ENCODE results near the gene ADAMTS13.
"Not testable (repeated sequence)": the region's sequence is repeated elsewhere in the genome, so short reads cannot be mapped to it uniquely, and the experiment has no call there.

The ADAMTS13 gene

DNA sequence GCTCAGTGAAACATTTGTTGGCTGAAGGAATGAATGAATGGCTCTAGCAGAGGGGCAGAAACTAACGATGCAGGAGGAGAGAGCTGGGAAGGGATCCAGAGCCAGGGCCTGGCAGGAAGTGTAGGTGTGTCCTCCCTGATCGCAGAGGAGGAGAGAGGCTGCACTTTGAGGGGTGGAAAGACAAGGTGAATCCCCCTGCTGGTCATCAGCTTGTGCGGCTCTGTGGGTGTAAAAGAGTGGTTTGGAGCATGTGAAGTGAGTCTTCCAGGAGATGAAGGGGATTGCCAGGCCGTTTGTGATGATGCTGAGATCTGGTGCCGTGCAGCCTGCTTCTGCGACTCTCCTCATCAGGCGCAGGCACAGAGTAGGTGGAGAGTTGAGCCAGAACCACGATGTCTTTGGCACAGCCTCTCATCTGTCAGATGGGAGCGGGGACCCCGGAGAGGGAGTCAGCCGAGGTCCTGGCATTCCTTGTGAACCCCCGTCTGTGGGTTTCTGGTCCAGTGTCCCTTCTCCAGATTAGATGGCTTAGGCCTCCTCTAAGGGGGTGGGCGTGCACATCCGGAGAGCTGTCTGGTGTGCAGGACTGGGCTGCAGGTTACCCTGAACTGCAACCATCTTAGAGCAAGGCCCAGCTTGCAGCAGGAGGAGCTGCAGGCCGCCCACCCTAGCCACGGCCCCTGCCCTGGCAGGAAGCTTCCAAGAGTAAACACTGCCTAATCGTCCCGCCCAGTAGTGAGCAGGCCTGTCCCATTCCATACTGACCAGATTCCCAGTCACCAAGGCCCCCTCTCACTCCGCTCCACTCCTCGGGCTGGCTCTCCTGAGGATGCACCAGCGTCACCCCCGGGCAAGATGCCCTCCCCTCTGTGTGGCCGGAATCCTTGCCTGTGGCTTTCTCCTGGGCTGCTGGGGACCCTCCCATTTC lies at the start of gene ADAMTS13:
Gene ADAMTS13, plus strand, starts transcription at position 753 of the 928 bp plus-strand sequence. Its CDS starts 77 bp downstream, at position 830.
- peak; percentile 27 to 29 for DNase-seq

DNA sequence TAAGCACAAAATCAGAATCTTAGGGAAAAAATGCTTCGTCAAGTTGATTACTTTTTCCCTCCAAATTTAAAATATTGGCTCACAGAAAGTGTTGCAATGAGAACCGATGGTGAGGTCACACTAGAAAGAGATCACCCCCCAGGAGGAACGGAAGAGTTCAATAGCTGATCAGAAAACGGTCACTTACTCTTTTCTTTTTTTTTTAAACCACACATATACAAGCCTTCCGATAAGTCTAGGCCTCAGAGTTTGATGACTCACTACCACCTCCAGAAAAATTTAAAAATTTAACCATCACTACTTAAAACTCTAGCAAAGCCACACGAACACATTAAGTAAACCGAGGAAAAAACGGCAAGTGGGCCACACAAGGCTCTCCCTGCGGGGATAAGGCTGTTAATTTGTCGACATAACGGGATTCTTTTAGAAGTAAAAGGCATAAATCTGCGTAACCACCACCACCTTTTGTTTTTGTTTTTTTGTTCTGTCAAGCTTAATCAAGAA lies 47.5 kb upstream of the ADAMTS13 start:
- DNase-seq, result no peak

DNA sequence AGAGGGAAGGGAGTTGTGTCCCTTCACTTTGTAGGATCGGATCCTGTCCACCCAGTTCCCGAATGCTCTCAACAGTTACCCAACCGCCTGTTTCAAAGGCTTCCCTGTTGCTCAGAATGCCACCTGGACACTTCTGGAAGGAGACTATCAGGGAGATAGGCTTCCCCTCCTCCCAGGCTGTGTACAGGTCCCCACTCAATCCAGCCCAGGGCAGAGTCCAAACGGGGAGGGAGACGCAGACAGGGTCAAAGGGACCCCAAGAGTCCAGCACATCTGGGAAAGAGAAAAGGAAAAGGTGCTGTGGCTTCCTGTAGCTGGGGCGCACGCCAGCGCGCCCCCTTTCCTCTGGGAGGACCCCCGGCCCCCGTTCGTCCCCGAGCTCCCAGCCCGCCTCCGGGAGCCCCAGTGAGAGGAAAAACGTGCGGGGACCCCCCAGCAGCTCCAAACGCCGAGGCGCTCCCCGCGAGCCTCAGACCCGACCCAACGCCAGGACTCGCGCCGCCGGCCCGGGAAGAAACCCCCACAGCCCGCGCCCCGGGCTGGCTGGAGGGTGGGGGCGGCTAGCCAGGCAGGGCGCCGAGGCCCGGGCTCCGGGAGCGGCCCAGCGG lies 46.9 kb upstream of the ADAMTS13 start:
- no peak for DNase-seq

DNA sequence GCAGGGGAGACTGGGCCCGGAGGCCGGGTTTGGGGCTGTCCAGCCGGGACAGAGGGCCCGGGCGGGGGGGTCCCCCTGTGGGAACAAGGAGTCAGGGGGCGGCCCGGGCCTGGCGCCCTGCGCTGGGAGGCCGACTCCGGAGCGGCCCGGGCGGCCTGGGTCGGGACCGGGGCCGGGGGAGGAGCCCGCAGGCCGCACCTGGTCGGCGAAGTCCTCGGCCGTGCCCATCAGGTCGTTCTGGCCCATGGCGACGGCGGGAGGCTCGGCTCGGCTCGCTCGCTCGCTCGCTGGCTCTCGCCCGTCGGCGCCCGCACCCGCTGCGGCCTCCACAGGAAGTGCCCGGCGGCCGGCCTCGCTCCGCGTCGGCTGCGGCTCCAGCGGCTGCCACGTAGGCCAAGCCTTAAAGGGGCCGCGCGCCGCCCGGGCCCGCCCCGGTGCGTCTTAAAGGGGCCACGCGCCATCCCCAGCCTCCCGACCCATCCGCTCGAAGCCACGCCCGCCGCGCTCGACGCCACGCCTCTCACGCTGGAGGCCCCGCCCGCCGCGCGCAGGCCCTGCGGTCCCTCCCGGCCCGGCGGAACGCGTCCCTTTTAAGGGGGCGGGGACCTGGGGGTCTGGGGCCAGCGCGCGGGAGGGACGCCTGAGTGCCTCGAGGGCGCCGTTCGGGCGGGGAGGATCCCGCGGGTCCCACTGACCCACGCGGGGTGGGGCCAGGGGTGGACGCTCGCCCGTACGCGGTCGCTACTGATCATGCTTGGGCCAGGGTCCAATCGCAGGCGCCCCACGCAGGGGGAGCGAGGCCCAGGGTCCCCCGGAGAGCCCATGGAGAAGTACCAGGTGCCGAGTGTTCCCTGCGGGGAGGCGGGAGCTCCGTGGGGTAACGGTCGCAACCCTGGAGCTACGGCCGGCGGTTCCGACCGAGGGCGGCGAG lies 46.2 kb upstream of the ADAMTS13 start, which contains the start of the genes STKLD1 and SURF4:
Gene STKLD1, plus strand, starts transcription at position 643 of the 931 bp plus-strand sequence. Its CDS starts 108 bp downstream, at position 751.
Gene SURF4, minus strand, starts transcription at position 337 of the 931 bp plus-strand sequence. Its CDS starts 91 bp downstream, at position 246.
- peak; percentile 95 to 98 for DNase-seq

DNA sequence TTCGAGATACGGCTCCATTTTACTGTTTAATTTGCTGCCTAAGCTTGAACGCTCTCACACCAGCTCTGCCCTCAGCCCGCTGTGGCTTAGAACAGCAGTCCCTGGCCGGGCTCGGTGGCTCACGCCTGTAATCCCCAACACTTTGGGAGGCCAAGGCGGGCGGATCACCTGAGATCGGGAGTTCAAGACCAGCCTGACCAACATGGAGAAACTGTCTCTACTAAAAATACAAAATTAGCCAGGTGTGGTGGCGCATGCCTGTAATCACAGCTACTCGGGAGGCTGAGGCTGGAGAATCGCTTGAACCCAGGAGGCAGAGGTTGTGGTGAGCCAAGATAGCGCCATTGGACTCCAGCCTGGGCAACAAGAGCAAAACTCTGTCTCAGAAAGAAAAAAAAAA lies 44.9 kb upstream of the ADAMTS13 start:
- not testable (repeated sequence) for DNase-seq

DNA sequence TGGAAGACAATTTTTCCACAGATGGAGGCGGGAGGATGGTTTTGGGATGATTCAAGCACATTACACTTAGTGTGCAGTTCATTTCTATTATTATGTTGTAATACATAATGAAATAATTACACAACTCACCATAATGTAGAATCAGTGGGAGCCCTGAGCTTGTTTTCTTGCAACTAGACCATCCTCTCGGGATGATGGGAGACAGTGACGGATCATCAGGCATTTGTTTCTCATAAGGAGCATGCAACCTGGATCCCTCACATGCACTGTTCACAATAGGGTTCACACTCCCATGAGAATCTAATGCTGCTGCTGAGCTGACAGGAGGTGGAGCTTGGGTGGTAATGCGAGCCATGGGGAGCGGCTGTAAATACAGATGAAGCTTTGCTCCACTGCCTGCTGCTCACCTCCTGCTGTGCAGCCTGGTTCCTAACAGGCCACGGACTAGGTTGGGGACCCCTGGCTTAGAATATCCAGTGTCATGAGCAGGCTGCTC lies 44.4 kb upstream of the ADAMTS13 start:
- DNase-seq, result no peak

DNA sequence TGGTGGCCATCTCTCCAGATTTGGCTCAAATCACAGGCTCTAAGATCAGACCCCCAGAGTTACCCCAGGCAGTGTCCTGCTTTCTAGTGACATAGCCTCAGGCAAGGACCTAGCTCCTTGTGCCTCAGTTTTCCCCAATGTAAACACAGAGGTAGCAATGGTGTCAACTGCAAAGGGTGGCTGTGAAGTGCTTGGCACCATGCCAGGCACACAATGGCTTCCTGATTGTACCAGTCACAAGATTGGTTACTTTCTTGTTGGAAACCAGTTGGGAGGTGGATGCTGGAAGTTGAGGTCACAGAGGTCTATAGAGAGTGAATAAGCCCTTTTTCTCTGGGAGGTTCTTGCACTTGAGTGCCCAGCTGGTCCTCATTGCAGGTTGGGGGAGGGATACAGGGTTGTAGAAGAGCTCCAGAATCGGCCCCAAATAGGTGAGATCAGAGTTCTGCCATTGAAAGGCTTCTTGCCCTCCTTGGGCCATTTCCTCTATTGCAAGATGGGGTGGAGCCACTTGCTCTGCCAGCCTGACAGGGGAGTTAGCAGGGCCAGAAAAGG lies 43.7 kb upstream of the ADAMTS13 start:
- DNase-seq, result no peak

DNA sequence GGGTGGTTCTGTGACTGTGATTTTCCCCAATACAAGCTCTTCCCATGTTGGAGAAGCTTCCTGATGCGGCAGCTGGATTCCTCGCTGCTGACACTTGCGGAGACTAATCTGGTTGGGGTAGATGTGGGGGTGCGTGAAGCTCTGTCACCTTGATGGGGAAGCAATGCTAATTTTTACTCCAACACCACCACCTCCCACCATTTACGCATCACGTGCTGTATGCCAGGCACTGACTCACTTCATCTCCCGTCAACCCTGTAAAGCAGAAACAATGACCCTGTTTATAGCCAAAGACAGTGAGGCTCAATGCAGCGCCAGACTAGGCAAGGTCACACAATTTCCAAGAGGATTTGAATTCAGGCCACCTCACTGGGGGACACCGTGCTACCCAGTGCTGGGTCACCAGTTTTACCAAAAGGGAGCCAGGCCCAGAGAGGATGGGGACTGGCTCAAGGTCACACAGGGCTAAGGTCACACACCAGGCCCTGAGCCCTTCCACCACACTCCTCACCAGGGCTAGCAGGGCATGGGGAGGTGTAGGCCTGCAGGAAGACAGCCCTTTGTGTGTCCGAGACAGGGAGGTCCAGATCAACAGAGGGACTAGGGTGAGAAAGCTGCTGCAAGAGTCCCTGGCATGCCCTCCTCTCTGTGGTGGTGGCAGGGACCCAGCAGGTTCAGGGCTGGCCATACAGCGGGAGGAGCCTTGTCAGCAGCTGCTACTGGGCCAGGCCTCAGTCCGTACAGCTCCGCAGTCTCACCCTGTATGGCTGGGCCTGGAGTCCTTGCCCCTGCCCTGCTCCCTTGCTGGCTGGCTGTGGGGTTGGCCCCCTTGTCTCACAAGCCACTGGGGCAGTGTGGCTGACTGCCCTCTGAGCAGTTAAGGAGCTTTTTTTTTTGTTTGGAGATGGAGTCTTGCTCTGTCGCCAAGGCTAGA lies 42.7 kb upstream of the ADAMTS13 start:
- no peak for DNase-seq

DNA sequence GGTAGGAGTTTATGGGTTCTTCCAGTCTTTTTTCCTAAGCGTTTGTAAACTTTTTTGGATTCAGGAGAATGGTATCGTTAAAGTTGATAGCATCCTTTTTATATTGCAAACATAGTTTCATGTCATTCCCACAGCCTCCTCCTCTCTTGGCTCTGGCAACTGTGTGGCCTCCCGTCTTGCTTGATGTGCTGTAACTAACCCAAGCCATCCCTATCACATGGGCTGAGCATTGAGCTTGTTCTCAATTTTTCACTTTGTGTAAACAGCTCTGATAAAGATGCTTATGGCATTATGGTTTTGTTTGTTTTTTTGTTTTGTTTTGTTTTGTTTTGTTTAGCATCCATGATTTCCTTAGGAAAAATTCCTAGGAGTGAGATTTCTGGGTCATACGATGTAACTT lies 41.4 kb upstream of the ADAMTS13 start:
- DNase-seq, result no peak

DNA sequence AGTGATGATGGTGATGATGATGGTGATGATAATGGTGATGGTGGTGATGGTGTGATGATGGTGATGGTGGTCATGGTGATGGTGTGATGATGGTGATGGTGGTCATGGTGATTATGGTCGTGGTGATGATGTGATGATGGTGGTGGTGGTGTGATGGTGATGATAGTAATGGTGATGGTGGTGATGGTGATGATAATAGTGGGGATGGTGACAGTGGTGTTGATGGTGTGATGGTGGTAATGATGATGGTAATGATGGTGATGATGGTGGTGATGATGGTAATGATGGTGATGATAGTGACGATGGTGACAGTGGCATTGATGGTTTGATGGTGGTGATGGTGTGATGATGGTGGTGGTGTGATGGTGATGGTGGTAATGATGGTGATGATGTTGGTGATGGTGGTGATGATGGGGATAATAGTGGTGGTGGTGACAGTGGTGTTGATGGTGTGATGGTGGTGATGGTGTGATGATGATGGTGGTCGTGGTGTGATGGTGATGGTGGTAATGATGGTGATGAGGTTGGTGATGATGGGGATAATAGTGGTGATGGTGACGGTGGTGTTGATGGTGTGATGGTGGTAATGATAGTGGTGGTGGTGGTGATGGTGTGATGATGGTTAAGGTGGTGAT lies 39.5 kb upstream of the ADAMTS13 start:
- no peak for DNase-seq

DNA sequence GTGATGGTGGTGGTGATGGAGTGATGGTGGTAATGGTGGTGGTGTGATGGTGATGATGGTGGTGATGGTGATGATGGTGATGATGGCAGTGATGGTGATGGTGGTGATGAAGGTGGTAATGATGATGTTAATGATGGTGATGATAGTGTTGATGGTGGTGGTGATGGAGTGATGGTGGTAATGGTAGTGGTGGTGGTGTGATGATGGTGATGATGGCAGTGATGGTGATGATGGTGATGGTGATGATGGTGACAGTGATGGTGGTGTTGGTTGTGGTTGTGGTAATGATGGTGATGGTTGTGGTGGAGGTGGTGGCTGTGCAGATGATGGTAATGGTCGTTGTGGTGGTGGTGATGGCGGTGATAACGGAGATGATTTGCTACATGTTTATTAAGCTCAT lies 38.7 kb upstream of the ADAMTS13 start:
- no peak for DNase-seq

DNA sequence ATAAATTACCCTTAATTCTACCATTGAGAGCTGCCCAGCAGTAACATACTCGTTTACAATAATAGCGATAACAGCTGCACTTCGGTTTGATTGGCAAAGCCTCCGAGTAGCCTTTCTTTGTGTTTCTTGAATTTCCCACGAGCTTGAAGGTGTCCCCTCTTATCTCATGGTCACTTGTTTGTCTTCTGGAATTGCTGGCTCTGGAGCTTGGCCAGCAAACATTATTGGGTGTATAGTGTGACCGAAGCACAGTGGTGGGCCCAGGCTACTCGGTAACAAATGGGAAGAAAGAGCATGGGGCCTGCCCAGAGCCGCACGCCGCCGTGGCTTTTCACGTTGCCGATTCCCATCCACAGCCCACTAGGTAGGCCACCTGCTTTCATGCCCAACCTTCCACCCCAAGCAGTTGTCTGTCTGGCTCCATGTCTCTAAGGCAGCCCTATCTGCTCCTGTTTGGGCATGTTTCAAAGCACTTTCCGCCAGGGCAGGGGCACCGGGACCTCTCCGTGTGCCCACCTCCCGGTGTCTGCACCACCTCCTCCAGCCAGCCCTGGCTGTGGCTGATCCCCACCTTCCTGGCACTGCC lies 37.3 kb upstream of the ADAMTS13 start:
- DNase-seq, result no peak

DNA sequence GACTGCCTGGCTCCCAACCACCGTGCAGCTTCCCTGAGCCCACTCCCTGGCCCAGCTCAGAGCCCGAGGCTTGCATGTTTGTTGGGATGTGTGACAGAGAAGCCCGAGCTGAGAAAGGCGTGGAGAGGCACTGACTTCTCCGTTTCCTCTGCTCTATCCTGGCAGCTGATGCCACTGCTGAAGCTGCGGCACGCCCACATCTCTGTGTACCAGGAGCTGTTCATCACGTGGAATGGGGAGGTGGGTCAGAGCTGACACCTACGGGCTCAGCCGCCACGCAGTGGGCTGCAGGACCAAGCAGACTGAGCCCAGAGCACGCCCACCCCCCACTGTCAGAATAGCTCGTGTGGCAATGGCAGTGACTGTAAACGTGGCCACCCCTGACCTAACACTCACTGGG lies 36.7 kb upstream of the ADAMTS13 start:
- DNase-seq, result no peak

DNA sequence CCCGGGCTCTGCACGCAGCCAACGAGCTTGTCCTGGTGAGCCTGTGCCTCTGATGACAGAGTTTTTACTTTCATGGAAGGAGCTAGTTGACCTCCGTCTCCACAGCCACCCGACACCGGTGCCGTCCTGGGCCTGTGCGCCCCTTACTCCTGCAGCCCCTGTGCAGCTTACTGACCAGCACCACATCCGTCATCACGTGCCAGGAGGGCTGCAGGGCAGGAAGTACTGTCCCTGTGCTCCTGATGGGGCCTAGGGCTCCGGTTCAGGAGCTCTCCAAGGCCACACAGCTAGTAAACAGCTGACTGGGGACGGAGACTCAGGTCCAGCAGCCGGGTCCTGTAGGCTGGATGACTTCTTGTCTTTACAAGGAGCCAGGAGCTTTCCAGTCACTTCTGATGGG lies 35.8 kb upstream of the ADAMTS13 start:
- DNase-seq, result no peak

DNA sequence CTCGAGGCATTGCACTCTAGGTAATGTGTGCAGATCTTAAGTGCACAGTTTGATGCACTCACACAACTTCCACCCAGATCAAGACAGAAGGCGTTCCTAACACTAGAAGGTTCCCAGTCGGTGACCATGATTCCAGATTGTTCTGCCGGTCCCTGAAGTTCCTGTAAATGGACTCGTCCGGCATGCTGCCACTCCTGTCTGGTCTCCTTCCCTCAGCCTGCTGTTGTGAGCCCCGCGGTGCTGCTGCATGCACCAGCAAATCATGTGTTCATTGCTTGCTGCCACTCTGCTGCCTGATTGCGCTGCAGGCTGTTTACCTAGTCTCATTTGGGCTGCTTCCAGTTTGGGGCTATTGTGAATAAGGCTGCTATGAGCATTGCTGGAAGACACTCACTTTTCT lies 34.5 kb upstream of the ADAMTS13 start:
- no peak for DNase-seq

DNA sequence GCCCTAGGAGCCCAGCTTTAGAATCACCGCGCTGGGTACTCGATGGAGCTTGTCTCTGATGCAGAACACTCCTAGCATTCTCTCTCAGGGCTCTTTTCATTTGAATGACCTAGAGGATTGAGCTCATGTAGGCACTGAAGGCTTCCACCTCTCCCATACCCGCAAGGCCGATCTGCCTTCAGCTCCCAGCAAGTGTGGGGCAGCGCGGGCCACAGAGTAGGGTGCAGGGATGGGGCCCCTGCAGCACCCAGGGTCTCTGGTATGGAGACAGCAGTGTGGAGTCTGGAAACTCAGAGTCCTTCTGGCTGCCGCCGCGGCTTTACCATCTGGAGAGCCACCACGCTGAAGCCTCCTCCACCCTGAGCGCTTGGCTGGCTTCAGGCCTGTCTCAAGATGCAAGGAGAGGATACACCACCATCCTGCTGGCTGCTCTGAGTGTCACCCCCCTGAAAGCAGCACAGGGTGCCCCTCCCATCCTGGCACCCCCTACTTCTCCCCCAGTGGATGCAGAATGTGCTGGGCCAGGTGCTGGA lies 33.1 kb upstream of the ADAMTS13 start:
- no peak for DNase-seq

DNA sequence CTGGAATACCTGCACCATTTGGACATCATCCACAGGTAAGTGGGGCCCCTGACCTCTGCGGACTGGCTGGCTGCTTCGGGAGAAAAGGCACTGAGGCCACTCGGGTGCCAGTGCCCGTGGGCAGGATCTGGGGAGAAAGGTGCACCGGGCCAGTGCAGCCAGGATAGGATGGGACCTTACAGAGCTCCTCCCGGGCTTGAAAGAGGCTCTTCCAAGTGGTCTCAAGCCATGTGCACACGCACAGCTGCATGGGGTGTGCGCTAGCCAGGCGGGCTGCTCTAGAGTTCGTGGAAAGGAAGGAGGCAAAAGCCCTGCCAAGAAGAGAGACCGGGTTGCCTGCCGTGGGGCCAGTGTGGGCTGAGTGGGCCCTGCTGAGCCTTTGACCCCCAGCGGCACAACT lies 32.6 kb upstream of the ADAMTS13 start:
- DNase-seq, result no peak

DNA sequence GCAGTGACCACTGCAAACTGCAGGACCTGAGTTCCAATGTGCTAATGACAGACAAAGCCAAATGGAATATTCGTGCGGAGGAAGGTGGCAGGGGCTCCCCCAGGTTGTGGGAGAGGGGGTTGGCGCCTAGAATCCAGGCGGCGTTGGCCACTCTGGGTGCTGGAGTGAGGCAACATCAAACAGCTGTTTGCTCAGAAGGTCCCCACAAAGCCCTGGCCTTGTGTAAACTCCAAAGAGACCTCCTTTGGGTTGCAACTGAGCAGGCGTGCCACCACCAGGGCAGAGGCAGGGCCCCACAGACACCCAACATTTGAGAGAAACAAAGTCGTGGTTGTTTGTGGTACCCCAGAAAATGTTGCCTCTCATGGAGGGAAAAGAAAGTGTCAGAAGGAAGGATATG lies 31.5 kb upstream of the ADAMTS13 start:
- DNase-seq, result no peak

DNA sequence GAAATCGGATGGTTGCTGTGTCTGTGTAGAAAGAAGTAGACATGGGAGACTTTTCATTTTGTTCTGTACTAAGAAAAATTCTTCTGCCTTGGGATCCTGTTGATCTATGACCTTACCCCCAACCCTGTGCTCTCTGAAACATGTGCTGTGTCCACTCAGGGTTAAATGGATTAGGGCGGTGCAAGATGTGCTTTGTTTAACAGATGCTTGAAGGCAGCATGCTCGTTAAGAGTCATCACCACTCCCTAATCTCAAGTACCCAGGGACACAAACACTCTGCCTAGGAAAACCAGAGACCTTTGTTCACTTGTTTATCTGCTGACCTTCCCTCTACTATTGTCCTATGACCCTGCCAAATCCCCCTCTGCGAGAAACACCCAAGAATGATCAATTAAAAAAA lies 30.7 kb upstream of the ADAMTS13 start:
- not testable (repeated sequence) for DNase-seq

DNA sequence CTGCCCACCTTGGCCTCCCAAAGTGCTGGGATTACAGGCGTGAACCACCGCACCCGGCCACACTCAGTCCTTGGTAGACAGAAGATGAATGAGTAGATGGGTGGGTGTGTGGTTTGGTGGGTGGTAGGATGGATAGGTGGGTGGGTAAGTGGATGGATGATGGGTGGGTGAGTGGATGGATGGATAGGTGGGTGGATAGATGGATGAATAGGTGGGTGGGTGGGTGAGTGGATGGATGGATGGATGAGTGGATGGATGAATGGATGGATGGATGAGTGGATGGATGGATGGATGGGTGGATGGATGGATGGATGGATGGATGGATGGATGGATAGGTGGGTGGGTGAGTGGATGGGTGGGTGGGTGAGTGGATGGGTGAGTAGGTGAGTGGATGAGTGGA lies 29.9 kb upstream of the ADAMTS13 start:
- not testable (repeated sequence) for DNase-seq
